ENCODE measurements around the gene MFNG. TPM values are rescaled to one million over a fixed set of nuclear protein-coding genes. Genes with fewer than 3 reads are reported as not detected.

The MFNG gene
- total RNA-seq, 1 donor from 2014 or later: 53.5 TPM

DNA sequence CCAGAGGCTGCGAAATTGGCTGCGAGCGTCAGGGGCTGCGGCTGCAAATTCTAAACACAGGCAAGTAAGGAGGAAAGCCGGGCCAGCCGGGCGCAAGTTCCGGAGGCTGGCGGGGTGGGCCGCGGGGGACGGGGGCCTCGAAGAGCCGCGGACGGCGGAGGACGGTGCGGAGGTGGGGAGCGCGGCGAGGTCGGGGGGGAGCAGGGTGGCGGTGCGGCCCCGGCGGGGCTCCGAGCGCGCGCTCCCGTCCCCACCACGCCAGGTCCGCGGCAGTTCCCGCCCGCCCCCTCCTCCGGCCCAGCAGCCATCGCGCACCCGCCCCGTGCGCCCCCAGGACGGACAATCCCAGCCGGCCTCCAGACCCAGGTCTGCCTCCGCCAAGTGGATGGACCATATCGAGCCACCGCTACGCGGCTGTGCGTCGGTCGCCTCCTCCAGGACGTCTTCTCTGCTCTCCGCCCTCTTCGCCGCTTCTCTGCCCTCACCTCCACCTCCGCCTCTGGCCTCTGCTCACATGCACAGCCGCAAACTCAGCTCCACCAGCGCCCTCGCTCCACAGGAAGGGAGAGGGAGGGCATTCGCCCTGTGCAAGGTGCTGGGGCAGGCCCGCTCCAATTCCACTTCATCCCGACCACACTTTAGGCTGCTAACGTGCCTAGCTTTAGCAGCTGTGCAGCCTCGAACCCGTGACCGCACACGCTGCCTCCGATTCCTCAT is 66.1 kb downstream of the MFNG start:
- H3K9me3 ChIP-seq: no peaks in the 10 kb centered on the region
- no peak overlapping the region for H3K27ac ChIP-seq
- peak overlapping the region; percentile 28 for H3K4me3 ChIP-seq
- TF ChIP-seq CTCF (IDR thresholded peaks at IDR 0.05): no peak
- DNase-seq (no peak), ATAC-seq (peak; percentile 2)
- H3K27me3 ChIP-seq: peaks cover 42% of the 10 kb centered on the region
- intact Hi-C loops (cut with DNase I): no loop called here
- H3K36me3 ChIP-seq: no peaks in the 10 kb centered on the region
- peaks cover 12% of the 10 kb centered on the region for H3K4me1 ChIP-seq

- Histone ChIP-seq H3K36me3 (no peaks in the 10 kb centered on the region), H3K4me3 (peak overlapping the region; percentile 28), H3K4me1 (peaks cover 12% of the 10 kb centered on the region), H3K27ac (no peak overlapping the region), H3K27me3 (peaks cover 40% of the 10 kb centered on the region), H3K9me3 (no peaks in the 10 kb centered on the region)
- DNase-seq (no peak), ATAC-seq (peak; percentile 4)
- no peak for TF ChIP-seq CTCF (IDR thresholded peaks at IDR 0.05)
- intact Hi-C loops (cut with DNase I): no loop called here
Measured at GRCh38 chr22:37419370-37419968, 66.7 kb downstream of the MFNG start.

Other genes starting within 250 kb of the MFNG start
- gene RAC2, start 242.1 kb downstream of the MFNG start, total RNA-seq: 107 TPM
- gene CYTH4, start 203.9 kb downstream of the MFNG start, total RNA-seq: 37.9 TPM
- gene ELFN2, start 58.9 kb downstream of the MFNG start, total RNA-seq: 0.72 TPM
- gene CARD10, start 33.0 kb upstream of the MFNG start, total RNA-seq: 17.0 TPM
- 73.9 TPM for gene CDC42EP1, start 74.1 kb upstream of the MFNG start, total RNA-seq
- gene LGALS2, start 93.7 kb upstream of the MFNG start, total RNA-seq: 2.5 TPM
- 64.4 TPM for gene GGA1, start 122.5 kb upstream of the MFNG start, total RNA-seq
- 28.3 TPM for gene SH3BP1, start 153.3 kb upstream of the MFNG start, total RNA-seq
- 6.1 TPM for gene PDXP, start 172.3 kb upstream of the MFNG start, total RNA-seq
- 340 TPM for gene LGALS1, start 189.3 kb upstream of the MFNG start, total RNA-seq
- 21.6 TPM for gene NOL12, start 200.0 kb upstream of the MFNG start, total RNA-seq
- 85.0 TPM for gene TRIOBP, start 210.7 kb upstream of the MFNG start, total RNA-seq

Measured in upper lobe of right lung (tissue), 1 donor.